HUES48 (cell line): Measurements from ENCODE around the gene CARD9.

Experiments used
- H3K27ac ChIP-seq: one replicate; pipeline ENCODE4 v1.7.0; 2013; ENCODE audit warnings: low read depth, low read length, inconsistent platforms
- H3K27me3 ChIP-seq: 2 replicates; pipeline ENCODE4 v1.6.1; 2013; ENCODE audit warnings: mild to moderate bottlenecking, low read length; ENCODE audit not compliant: control insufficient read depth, insufficient read depth
- H3K36me3 ChIP-seq: 2 replicates; pipeline ENCODE4 v1.6.1; 2013; ENCODE audit warnings: low read length; ENCODE audit not compliant: control insufficient read depth, insufficient read depth
- H3K4me1 ChIP-seq: 2 replicates; pipeline ENCODE4 v1.6.1; 2013; ENCODE audit warnings: mild to moderate bottlenecking, low read length; ENCODE audit not compliant: control insufficient read depth, insufficient read depth
- H3K4me3 ChIP-seq: 2 replicates; pipeline ENCODE4 v1.5.1; 2013; ENCODE audit warnings: mild to moderate bottlenecking, low read depth, low read length
- H3K9ac ChIP-seq: 2 replicates; pipeline ENCODE4 v1.6.1; 2013; ENCODE audit warnings: mild to moderate bottlenecking, low read depth, low read length, moderate library complexity
- H3K9me3 ChIP-seq: 2 replicates; pipeline ENCODE4 v1.6.1; 2013; ENCODE audit warnings: low read length; ENCODE audit not compliant: control insufficient read depth, insufficient read depth

The CARD9 gene, protein sequence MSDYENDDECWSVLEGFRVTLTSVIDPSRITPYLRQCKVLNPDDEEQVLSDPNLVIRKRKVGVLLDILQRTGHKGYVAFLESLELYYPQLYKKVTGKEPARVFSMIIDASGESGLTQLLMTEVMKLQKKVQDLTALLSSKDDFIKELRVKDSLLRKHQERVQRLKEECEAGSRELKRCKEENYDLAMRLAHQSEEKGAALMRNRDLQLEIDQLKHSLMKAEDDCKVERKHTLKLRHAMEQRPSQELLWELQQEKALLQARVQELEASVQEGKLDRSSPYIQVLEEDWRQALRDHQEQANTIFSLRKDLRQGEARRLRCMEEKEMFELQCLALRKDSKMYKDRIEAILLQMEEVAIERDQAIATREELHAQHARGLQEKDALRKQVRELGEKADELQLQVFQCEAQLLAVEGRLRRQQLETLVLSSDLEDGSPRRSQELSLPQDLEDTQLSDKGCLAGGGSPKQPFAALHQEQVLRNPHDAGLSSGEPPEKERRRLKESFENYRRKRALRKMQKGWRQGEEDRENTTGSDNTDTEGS

GRCh38 chr9:136373300-136374182, at the start of gene CARD9:
Gene CARD9 (minus strand): TSS chr9:136373669. CDS start chr9:136372078, 1,591 bp downstream.
- H3K27me3 ChIP-seq: no peaks in the 10 kb centered on the region
- H3K36me3 ChIP-seq: peaks cover 35% of the 10 kb centered on the region
- H3K9ac ChIP-seq: no peak within 1 kb of the TSS
- H3K4me1 ChIP-seq: no peaks in the 10 kb centered on the region
- H3K27ac ChIP-seq: no peak within 1 kb of the TSS
- no peaks in the 10 kb centered on the region for H3K9me3 ChIP-seq
- H3K4me3 ChIP-seq: no peak within 1 kb of the TSS

- Histone ChIP-seq H3K4me3 (no peak overlapping the region), H3K9me3 (no peaks in the 10 kb centered on the region), H3K9ac (no peak overlapping the region), H3K4me1 (no peaks in the 10 kb centered on the region), H3K36me3 (peaks cover 65% of the 10 kb centered on the region), H3K27ac (no peak overlapping the region), H3K27me3 (no peaks in the 10 kb centered on the region)
Observed at GRCh38 chr9:136422876-136423275, 49.4 kb upstream of the CARD9 start.

DNA sequence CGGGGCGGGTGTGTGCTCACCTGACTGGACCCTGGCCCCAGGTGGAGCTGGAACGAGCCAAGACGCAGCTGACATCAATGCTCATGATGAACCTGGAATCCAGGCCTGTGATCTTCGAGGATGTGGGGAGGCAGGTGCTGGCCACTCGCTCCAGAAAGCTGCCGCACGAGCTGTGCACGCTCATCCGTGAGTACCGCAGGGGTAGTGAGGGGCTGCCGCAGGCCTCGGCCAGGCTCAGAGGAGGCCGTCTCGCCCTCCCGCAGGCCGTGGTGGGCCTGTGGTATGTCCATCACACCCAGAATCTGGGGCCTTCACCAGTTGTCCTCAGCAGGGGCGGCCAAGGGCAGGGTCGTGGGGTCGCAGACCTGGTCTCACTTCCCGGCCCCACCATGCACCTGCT, 48.3 kb upstream of the CARD9 start:
- Histone ChIP-seq H3K9ac (no peak overlapping the region), H3K36me3 (peaks cover 76% of the 10 kb centered on the region), H3K4me3 (no peak overlapping the region), H3K4me1 (no peaks in the 10 kb centered on the region), H3K27ac (no peak overlapping the region), H3K27me3 (no peaks in the 10 kb centered on the region), H3K9me3 (no peaks in the 10 kb centered on the region)

- Histone ChIP-seq H3K27me3 (no peaks in the 10 kb centered on the region), H3K36me3 (peaks cover 93% of the 10 kb centered on the region), H3K9me3 (no peaks in the 10 kb centered on the region), H3K4me1 (no peaks in the 10 kb centered on the region), H3K27ac (no peak overlapping the region), H3K4me3 (no peak overlapping the region), H3K9ac (no peak overlapping the region)
Observed at GRCh38 chr9:136419092-136419420, 45.6 kb upstream of the CARD9 start.

- no peaks in the 10 kb centered on the region for H3K27me3 ChIP-seq
- H3K36me3 ChIP-seq: peaks cover 95% of the 10 kb centered on the region
- H3K9ac ChIP-seq: no peak overlapping the region
Observed at GRCh38 chr9:136418182-136419091, 45.0 kb upstream of the CARD9 start.

DNA sequence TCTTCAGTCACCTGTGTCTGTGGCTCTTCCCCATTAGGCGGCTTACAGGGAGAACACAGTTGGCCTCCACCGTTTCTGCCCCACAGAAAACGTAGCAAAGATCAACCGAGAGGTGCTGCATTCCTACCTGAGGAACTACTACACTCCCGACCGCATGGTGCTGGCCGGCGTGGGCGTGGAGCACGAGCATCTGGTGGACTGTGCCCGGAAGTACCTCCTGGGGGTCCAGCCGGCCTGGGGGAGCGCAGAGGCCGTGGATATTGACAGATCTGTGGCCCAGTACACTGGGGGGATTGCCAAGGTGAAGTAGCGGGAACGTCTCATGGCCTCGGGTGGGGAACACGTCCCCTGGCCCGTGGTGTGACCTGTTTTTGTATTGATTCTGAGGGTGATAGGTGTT, 43.4 kb upstream of the CARD9 start:
- no peak overlapping the region for H3K9ac ChIP-seq
- H3K27ac ChIP-seq: no peak overlapping the region
- peaks cover 95% of the 10 kb centered on the region for H3K36me3 ChIP-seq
- no peaks in the 10 kb centered on the region for H3K4me1 ChIP-seq
- H3K27me3 ChIP-seq: no peaks in the 10 kb centered on the region
- H3K4me3 ChIP-seq: no peak overlapping the region
- H3K9me3 ChIP-seq: no peaks in the 10 kb centered on the region

More at GRCh38 chr9:136418182-136419091, 45.0 kb upstream of the CARD9 start:
- Histone ChIP-seq H3K4me3 (no peak overlapping the region), H3K27ac (no peak overlapping the region), H3K9me3 (no peaks in the 10 kb centered on the region), H3K4me1 (no peaks in the 10 kb centered on the region)

DNA sequence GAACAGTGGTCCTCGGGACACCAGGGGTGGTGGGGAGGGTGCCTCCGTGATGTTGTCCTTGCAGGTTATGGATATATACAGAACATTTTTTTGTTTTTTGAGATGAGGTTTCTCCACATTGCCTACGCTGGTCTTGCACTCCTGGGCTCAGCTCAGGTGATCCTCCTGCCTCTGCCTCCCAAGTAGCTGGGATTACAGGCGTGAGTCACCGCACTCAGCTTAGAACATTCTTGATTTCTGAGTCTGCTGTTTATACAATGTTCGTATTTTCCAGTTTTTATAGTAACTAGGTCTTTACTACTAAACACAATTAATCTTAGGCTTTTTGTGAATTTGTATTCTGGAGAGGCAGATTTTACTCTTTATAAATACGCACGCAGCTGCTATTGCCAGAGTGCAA, 43.0 kb upstream of the CARD9 start:
- Histone ChIP-seq H3K27me3 (no peaks in the 10 kb centered on the region), H3K36me3 (peaks cover 93% of the 10 kb centered on the region), H3K9me3 (no peaks in the 10 kb centered on the region), H3K9ac (no peak overlapping the region), H3K27ac (no peak overlapping the region), H3K4me1 (peaks cover 2% of the 10 kb centered on the region; the same call in 1 of the 2 replicates), H3K4me3 (no peak overlapping the region)

DNA sequence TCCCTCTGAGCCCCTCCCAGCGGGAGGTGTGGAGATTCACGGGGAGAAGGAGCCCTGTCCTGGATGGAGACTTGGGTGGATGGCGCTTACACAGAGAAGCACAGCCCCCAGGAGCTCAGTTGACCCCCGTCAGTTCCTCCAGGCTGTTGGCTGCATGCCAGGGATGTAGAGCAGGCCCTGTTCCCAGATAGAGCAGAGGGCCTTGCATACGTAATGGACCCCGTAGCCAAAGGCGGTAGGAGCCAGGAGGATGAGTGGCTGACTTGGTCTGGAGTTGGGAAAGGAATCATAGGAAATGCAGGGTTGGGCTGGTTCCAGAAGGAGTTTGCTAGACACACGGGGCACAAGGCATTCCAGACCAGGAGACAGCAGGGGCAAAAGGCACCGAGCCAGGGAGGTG, 39.5 kb upstream of the CARD9 start:
- no peak overlapping the region for H3K9ac ChIP-seq

GRCh38 chr9:136411378-136411777, 37.9 kb upstream of the CARD9 start:
- Histone ChIP-seq H3K36me3 (peaks cover 66% of the 10 kb centered on the region), H3K4me3 (peak overlapping the region; percentile 96), H3K4me1 (peaks cover 8% of the 10 kb centered on the region), H3K27ac (no peak overlapping the region), H3K9me3 (no peaks in the 10 kb centered on the region), H3K27me3 (no peaks in the 10 kb centered on the region), H3K9ac (peak overlapping the region; percentile 89; the same call in 1 of the 2 replicates)

More for the DNA sequence above, 39.5 kb upstream of the CARD9 start:
- Histone ChIP-seq H3K27ac (no peak overlapping the region), H3K27me3 (no peaks in the 10 kb centered on the region), H3K9me3 (no peaks in the 10 kb centered on the region), H3K36me3 (peaks cover 67% of the 10 kb centered on the region), H3K4me1 (peaks cover 8% of the 10 kb centered on the region), H3K4me3 (no peak overlapping the region)

DNA sequence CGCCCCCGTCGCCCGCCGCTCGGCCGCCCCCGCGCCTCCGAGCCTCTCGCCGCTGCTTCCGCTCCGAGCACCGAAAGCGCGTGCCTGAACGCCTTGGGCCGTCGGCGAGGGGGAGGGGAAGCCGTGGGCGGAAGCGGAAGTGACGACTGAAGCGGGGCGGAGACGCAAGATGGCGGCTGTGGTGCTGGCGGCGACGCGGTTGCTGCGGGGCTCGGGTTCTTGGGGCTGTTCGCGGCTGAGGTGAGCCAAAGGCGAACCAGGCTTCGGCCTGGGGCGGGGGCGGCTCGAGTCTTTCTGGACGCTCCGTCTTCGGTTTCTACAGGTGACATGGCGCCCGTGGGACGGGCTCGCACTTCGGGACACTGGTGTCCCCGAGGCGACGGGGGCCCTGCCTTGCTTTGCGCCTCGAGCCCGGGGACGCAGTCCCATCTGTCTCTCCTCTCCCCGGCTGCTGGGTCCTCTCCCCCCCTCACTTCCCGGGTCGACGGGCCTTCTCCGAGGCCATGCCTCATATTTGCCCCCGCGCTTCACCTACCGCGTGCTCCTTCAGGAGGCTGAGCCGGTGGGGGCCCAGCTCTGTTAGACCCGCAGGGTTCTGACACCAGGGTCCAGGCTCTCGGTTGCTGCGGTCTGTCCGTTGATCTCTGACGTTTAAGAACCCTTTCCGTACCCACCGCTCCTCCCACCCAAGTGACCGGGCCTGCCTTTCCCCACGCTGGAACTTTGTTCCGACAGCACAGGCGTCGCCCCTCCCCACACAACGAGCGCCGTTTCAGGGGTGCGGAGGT, 37.2 kb upstream of the CARD9 start, which contains the start of the genes ENTR1 and PMPCA:
Gene ENTR1 (minus strand): TSS at position 115 of the 788 bp plus-strand sequence. CDS start 217 bp downstream, outside the sequence.
Gene PMPCA (plus strand): TSS at position 159 of the 788 bp plus-strand sequence. CDS start 11 bp downstream, at position 170.
- H3K4me3 ChIP-seq: peak within 1 kb of the TSS; percentile 96
- peak within 1 kb of the TSS; percentile 86 for H3K27ac ChIP-seq
- peaks cover 65% of the 10 kb centered on the region for H3K36me3 ChIP-seq
- H3K27me3 ChIP-seq: no peaks in the 10 kb centered on the region
- no peaks in the 10 kb centered on the region for H3K9me3 ChIP-seq
- peak within 1 kb of the TSS; percentile 89 for H3K9ac ChIP-seq
- H3K4me1 ChIP-seq: peaks cover 8% of the 10 kb centered on the region
